Measurements from ENCODE around the gene KNG1. TPM values are rescaled to one million over a fixed set of nuclear protein-coding genes. Genes with fewer than 3 reads are reported as not detected.

KNG1 gene
- not detected for total RNA-seq (2021; fragmentation: NEBNext Ultra II Directional; extraction: Animal tissue kit (Norgen Biotek cat#: 25700))
- long read RNA-seq, result 0 reads

DNA sequence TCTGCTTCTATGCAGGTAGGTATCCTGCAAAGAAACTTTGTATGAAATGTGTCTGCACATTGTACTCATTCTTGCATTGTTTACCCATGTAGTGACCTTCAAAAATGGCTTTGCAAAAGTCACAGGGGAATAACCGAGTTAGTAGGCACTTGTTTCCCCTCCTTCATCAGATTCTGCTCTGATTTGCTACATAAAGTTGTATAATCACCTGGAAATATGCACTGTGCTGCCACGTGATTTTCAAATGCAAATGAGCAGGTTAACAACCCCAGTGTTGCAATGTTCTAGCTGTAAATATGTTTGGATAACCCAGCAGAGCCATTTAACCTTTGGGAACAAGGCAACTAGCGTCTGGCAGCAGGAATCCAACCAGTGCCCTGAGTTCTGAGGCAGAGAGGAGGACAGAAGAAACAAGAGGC lies at the start of gene KNG1:
TSS of gene KNG1 (plus strand) at position 321 of the 419 bp plus-strand sequence. CDS start 184 bp downstream, outside the sequence.
- Mint-ChIP-seq H3K4me1 (ENCODE audit: low read depth) (no peaks in the 10 kb centered on the region), H3K27ac (no peak within 1 kb of the TSS), H3K4me3 (no peak within 1 kb of the TSS), H3K9me3 (no peaks in the 10 kb centered on the region), H3K27me3 (ENCODE audit: insufficient read depth) (peaks cover 7% of the 10 kb centered on the region), H3K36me3 (ENCODE audit: low read depth) (no peaks in the 10 kb centered on the region)
- TF ChIP-seq, protein P1, sequence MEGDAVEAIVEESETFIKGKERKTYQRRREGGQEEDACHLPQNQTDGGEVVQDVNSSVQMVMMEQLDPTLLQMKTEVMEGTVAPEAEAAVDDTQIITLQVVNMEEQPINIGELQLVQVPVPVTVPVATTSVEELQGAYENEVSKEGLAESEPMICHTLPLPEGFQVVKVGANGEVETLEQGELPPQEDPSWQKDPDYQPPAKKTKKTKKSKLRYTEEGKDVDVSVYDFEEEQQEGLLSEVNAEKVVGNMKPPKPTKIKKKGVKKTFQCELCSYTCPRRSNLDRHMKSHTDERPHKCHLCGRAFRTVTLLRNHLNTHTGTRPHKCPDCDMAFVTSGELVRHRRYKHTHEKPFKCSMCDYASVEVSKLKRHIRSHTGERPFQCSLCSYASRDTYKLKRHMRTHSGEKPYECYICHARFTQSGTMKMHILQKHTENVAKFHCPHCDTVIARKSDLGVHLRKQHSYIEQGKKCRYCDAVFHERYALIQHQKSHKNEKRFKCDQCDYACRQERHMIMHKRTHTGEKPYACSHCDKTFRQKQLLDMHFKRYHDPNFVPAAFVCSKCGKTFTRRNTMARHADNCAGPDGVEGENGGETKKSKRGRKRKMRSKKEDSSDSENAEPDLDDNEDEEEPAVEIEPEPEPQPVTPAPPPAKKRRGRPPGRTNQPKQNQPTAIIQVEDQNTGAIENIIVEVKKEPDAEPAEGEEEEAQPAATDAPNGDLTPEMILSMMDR (IDR thresholded peaks at IDR 0.05), result no peak
- no peak for DNase-seq

DNA sequence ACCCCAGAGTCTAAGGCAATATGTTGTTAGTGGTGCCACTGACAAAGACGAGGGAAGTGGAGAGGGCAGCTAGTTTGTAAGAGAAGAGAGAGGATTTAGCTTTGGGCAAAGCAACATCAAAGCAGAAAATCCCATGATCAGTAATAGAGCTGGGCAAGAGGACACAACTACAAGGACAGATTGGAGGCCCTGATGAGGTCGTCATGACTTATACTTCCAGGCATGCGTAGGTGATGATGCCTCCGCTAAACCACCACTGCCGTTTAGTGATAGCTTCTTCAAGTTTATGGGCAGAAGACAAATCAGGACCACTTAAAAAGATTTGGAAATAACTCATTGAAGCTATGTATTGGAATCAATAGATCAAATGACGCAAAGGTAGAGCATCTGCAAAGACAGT lies 48.7 kb upstream of the KNG1 start:
- no peak for DNase-seq
- TF ChIP-seq, protein P1 (IDR thresholded peaks at IDR 0.05), result no peak
- H3K9me3 Mint-ChIP-seq, result no peaks in the 10 kb centered on the region
- no peaks in the 10 kb centered on the region for H3K36me3 Mint-ChIP-seq (ENCODE audit: low read depth)
- peaks cover 27% of the 10 kb centered on the region for H3K27me3 Mint-ChIP-seq (ENCODE audit: insufficient read depth)
- H3K27ac Mint-ChIP-seq, result no peak overlapping the region
- H3K4me1 Mint-ChIP-seq (ENCODE audit: low read depth), result no peaks in the 10 kb centered on the region
- no peak overlapping the region for H3K4me3 Mint-ChIP-seq

DNA sequence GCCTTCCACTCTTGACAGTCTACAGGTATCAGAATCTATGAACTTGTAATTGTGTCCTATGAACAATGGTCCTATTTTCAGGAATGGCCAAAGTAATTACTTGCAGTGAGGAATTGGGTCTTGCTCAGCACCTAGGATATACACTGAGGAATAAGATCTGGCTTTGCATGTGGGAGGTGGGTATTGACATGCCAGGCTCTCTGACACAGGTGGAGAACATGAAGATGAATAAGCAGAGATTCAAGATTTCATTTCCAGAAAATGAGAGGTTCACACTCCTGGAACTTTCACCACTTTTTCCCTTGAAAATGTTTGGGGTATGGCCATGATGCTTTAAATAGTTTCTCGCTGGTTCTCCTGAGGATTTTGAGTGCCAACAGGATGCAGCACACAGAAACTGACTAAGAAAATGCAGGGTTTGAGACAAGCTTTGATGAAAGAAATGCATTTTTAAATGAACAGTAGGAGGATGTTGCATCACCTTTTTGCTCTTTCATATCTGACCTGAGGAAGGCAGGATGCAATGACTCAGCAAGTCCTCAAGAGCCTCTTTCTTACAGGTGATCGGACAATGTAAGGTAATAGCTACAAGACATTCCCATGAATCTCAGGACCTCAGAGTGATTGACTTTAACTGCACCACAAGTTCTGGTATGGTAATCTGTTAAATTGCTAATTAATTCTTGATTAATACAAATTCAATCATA lies 47.6 kb upstream of the KNG1 start:
- Mint-ChIP-seq H3K4me1 (ENCODE audit: low read depth) (no peaks in the 10 kb centered on the region), H3K27ac (no peak overlapping the region), H3K27me3 (ENCODE audit: insufficient read depth) (peaks cover 30% of the 10 kb centered on the region), H3K36me3 (ENCODE audit: low read depth) (no peaks in the 10 kb centered on the region), H3K9me3 (no peaks in the 10 kb centered on the region), H3K4me3 (no peak overlapping the region)
- TF ChIP-seq, protein P1 (IDR thresholded peaks at IDR 0.05), result no peak
- no peak for DNase-seq

DNA sequence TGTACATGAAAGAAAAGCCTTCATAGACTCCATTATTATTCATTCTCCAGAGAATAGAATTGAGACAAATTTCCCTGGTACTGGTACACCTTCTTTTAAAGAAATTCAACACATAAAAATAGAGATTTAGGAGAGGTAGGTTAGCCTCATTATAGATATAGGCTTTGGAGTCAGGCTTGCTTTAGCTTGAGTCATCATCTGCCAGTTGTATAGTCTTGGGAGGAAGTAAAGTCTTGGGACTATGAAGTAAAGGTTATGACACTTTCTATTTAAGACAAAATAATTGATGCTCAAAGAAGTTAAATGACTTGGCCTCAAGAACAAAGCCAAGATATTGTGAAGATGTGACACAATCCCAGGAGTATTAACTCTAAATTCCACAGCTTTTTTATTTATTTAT lies 47.0 kb upstream of the KNG1 start:
- H3K9me3 Mint-ChIP-seq, result no peaks in the 10 kb centered on the region
- H3K4me1 Mint-ChIP-seq (ENCODE audit: low read depth), result no peaks in the 10 kb centered on the region
- H3K27me3 Mint-ChIP-seq (ENCODE audit: insufficient read depth), result peaks cover 30% of the 10 kb centered on the region
- no peak overlapping the region for H3K27ac Mint-ChIP-seq
- DNase-seq, result no peak
- no peak overlapping the region for H3K4me3 Mint-ChIP-seq
- TF ChIP-seq, protein P1 (IDR thresholded peaks at IDR 0.05), result no peak
- no peaks in the 10 kb centered on the region for H3K36me3 Mint-ChIP-seq (ENCODE audit: low read depth)

DNA sequence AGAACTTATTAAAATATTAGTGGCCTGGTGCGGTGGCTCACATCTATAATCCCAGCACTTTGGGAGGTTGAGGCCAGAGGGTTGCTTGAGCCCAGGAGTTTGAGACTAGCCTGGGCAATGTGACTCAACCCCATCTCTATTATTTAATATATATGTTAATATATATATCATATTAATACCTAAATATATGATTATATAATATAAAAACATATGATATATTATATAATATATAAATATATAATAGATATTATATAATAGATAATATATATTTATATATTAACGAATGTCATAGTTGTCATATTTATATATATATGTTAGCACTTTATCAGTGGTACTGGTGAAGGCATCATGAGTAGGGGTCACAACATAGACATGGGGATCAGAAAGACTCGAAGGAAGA lies 46.1 kb upstream of the KNG1 start:
- no peak overlapping the region for H3K27ac Mint-ChIP-seq
- no peaks in the 10 kb centered on the region for H3K36me3 Mint-ChIP-seq (ENCODE audit: low read depth)
- TF ChIP-seq, protein P1 (IDR thresholded peaks at IDR 0.05), result no peak
- H3K9me3 Mint-ChIP-seq, result no peaks in the 10 kb centered on the region
- H3K27me3 Mint-ChIP-seq (ENCODE audit: insufficient read depth), result peaks cover 28% of the 10 kb centered on the region
- H3K4me3 Mint-ChIP-seq, result no peak overlapping the region
- no peak for DNase-seq
- H3K4me1 Mint-ChIP-seq (ENCODE audit: low read depth), result no peaks in the 10 kb centered on the region

Measured in HFFc6 (cell line).